Activated T-cell treated with anti-CD3 and anti-CD28 coated beads for 1 hour (primary cell): ENCODE data around the gene PTK6.
A peak's percentile ranks its signal among the peaks of the same experiment; 100 is the strongest.
"Not testable (repeated sequence)": the region's sequence is repeated elsewhere in the genome, so short reads cannot be mapped to it uniquely, and the experiment has no call there.

Source experiments
- DNase-seq: peaks from one replicate; pipeline ENCODE4 v3.0.0-alpha.2; 2020; ENCODE audit warnings: low read depth

The PTK6 gene

DNA sequence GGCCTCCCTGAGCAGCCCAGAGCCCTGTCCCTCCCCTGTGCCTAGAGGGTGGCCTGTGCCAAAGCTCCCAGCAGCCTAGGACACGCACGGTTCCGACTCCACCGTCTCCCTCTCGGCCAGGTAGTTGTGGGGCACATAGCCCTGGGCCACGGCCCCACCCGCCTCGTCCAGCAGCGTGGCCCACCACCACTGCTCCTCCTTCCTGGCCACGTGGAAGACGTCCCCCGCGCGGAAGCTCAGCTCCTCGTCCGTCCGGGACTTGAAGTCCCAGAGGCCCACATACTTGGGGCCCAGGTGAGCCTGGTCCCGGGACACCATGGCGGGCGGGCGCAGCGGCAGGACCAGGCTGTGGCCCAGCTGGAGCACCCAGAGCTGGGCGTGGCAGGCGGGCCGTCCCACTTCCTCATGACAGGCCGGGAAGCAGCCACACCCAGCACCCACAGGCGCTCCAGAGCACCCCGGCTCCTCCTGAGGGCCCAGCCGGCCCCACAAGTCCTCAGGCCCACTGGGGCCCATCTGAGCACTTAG is at the start of gene PTK6:
Gene PTK6, minus strand, starts transcription at position 380 of the 528 bp plus-strand sequence. Its CDS starts 62 bp downstream, at position 318.
- DNase-seq: no peak

DNA sequence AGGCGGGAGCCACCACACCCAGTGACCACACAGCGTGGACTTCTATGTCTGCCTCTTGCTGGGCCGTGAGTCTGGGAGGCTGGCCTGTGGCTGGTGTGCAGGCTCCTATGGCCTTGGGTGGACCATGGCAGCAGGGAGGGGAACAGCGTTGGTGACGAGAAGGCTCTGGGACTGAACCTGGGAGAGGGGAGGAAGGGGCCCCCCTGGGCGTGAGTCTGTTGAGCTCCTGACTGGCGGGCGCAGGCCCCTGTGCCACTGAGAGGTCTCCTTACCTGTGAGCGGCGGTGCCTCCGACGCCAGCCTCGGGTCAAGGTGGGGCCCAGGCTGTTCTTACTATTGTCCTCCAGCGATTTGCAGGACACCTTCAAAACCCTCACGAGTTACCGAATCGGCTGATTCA is 49.6 kb upstream of the PTK6 start:
- DNase-seq: no peak

DNA sequence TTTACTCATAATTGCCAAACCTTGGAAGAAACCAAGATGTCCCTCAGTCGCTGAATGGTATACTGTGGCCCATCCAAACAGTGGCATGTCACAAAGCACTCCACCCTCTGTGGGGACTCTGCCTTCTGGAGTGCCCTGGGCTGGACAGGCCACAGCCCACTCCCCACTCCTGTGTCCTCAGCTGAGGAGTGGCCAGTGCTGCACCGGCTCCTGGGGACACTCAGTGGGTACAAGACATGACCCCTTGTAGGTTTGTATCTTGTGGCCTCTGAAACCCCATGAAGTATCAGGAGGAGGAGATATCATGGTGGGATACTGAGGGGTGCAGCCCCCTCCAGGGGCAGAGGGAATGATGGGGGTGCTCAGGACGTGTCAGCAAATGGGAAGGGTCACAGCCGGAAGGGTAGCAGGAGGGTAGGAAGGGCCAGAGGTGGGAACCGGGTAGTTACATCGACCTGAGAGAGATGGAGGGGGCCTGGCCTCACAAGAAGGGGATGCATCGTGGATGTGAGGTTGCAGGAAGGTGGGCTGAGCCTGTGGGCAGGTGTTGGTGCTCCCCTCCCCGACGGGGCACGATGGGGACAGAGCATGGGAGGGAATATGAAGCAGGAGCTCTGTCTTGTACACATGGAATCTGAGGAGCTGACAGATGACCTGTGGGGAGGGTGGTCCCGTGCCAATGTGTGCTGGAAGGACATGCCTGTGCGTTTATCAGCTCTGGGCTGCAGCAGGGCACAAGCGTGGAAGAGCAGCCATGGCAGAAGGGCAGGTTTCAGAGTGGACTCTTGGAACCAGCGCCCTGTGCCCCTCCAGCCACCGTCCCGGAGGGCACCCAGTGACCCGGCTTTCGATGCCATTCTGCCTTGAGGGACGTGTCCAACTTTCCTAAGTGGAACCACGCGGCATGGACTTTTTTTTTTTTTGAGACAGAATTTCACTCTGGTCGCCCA is 48.7 kb upstream of the PTK6 start:
- no peak for DNase-seq

DNA sequence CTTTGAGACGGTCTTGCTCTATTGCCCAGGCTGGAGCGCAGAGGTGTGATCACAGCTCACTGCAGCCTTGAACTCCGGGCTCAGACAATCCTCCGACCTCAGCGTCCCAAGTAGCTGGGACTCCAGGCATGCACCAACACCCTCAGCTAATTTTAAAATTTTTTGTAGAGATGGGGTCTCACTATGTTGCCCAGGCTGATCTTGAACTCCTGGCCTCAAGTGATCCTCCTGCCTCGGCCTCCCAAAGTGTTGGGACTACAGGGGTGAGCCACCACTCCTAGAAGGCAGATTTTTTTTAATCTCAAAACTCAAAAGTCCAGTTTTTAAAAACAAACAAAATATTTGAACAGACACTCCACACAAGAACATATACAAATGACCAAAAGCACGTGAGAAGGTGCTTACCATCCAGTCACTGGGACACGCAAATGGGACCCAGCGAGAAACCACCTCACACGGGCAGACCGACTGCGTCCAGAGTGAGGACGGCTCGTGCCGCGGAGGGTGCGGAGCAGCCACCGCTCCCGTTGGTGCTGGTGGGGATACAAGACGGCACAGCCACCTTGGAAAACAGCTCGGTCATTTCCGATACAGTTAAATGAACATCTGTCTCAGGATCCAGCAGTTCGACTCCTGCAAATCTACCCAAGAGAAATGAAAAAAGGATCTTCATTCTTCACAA is 45.3 kb upstream of the PTK6 start:
- DNase-seq: no peak

DNA sequence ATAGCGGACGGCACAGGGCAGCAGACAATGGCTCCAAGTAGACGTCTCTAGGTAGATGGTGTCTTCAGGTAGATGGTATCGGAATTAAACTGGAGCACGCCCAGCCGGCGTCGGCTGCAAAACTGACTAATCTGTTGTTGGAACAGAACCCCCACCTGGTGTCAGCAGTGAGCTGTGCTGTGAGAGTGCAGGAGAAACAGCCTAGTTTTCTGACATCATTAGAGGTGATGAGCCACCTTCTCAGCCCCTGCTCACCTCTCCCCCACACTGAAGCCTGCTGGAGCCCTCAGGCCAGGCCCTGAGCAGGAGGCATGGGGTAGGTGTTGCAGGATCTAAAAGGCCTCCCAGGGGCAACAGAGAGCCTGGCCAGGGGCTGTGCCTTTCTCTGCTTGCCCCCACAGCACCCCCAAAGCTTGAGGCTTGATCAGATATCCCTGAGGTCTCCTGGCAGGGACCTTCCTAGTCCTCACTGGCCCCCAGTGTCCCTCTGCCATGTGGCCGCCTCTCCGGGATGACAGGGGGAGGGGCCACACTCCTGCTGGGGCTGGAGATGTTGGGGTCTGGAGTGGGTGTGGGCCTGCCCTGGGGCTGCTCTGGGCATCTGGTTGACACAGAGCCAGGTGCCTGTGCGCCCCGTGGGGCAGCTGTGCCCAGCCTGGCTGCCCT is 43.8 kb upstream of the PTK6 start:
- peak; percentile 69 for DNase-seq

DNA sequence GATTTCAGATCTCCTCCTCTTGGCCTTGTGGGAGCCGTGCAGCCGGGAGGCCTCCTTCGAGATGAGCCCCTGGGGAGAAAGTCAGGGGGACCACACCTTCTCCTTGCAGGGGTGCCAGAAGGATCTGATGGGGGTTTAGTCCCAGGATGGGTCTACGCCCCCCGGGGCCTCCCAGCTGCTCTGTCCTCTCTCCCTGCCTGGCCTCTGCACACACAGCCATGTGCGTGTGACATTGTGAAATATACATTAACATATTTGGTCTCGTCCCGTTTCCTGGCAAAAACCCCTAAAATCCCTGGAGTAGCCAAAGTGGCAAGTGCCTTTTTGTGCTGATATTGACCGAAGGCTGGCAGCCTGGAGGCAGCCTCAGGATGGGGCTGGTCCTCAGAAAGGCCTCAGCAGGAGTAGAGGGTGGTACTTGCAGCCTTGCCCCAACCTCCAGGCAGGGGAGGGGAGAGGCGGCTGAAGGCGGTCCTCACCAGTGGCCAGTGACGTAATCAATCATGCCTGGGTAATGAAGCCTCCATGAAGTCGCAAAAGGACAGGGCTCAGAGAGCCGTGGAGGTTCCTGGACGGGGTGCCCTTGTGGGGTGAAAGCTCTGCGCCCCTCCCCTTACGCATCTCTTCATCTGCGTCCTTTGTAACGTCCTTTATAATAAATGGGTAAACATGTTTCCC is 42.0 kb upstream of the PTK6 start:
- no peak for DNase-seq

DNA sequence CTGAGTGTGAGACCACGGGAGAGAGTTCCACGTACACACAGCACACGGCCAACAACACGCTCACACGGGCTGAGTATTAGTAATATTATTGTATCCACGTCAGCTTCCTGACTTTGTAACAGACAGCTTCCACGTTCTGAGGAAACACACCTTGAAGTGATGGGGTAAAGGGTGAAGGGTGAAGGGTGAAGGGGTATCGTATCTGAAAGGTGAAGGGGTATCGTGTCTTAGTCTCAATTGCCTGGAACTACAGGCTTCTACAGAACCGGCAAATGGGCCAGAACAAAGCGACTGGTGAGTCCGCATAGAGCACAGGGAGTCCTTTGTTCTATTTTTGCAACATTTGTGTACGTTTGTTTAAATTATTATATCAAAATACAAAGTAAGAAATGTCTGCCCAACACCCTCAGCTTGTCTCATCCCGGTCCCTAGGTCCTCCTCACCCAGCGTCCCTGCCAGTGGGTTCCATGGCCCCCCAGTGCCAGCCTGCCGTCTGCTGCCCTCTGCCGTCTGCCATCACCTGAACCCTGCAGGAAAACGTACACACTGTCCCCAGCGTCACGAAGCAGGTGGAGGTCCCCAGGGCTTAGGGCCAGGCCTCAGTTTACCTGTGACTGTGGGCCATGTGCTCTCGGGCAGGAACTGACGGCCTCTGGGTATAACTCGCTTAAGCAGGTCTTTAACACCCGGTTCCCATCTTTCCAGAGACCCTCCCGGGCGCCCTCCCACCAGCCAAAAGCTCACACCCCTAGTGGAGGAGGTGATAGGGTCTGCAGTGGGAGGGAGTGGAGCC is 41.2 kb upstream of the PTK6 start:
- DNase-seq: no peak

DNA sequence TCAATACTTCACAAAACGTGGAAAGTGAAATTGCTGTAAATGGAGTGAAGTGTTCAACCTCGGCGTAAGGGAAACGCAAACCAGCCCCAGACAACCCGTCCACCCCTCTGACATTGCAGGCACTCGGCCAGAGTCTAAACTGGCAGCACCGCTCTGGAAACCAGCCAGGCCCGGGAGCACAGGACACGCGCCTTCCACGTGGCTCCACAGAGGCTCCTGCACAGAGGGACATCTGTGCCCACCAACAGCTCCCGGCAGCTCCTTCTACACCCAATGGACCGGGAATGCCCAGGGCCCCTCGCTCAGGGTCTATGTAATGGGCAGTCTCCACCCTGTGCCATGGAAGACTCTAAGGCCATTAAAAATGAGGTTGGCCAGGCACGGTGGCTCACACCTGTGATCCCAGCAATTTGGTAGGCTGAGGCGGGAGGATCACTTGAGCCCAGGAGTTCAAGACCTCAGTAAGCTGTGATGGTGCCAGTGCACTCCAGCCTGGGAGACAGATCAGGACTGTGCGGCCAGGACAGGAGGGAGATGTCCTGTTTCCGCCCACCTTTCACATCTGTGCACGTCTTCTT is 40.2 kb upstream of the PTK6 start:
- DNase-seq: no peak

DNA sequence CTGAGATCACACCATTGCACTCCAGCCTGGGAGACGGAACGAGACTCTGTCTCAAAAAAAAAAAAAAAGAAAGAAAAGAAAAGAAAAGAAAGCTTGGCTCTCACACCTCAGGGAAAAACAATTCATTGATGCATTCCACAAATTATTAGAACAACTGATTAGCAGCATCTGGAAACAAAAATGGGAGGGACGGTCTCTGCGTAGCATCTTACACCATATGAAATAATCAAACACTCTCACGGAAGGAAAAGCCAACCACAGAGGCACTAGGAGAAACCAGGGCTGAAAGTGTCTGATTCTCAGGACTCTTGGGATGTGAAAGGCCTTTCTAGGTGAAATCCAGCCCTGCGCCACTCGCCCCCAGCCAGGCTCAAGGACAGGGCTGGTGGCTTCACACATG is 39.1 kb upstream of the PTK6 start:
- DNase-seq: no peak

DNA sequence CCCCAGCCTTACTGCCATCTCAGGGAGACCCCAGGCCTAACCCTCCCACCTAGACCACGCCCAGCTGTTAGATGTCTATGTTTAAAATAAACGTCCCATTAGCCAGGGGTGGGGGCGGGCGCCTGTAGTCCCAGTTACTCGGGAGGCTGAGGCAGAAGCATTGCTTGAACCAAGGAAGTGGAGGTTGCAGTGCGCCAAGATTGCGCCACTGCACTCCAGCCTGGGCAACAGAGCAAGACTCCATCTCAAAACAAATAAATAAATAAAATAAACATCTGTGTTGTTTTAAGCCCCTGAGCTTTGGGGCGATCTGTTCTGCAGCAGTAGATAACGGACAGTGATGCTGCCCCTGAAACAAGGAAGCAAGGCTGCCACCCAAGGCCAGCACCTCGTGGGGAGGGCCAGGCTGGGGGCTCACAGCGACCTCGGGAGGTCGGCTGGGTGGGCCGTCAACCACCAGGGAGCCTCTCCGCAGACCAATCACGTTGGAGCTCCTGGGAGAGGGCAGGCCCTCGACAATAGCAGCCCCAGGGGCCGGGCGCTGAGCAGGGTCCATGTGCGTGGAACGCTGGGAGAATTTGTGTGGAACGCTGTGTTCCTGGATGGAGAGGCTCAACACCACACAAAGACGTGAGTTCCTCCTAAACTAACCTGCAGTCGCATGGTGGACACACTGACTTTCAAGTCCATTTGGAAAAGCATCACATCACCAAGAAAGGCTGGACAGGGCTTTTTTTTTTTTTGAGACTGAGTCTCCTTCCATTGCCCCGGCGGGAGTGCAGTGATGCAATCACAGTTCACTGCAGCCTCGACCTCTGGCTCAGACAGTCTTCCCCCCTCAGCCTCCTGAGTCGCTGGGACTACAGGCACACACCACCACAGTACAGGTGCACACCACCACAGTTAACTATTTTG is 37.9 kb upstream of the PTK6 start:
- no peak for DNase-seq

DNA sequence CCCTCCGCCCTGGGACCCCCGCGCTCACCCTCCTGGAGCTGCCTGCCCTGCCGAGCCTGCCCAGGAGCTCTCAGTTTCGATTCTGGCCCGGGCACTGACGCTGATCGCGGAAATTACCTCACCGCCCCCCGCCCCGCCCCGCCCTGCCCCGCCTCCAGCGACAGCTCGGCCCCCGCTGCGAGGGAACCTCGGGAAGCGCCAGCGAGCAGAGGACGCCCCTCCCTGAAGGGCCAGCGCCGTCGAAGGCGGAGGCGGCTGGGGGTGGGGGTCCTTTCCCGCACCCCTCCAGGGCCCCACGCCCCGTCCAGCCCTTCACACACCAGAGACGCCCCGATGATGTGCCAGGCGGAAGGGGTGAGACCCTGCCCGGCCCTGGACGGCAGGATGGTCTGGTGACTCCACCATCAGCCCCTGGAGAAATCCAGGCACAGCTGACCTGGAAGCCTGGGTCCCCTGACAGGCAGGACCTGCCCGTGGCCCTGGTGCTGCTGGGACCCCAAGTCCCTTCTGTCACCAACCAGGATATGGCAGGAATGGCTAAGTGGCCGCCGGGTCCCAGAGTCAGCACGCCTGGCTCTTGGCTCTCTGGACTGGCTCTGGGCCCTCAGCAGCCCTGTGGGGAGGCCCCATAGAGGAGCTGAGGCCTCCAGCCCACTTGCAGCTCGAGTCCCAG is 37.1 kb upstream of the PTK6 start, which contains the start of gene HELZ2:
Gene HELZ2, minus strand, starts transcription at position 84 of the 673 bp plus-strand sequence. CDS start 1,854 bp downstream, outside the sequence.
- peak; percentile 59 for DNase-seq

DNA sequence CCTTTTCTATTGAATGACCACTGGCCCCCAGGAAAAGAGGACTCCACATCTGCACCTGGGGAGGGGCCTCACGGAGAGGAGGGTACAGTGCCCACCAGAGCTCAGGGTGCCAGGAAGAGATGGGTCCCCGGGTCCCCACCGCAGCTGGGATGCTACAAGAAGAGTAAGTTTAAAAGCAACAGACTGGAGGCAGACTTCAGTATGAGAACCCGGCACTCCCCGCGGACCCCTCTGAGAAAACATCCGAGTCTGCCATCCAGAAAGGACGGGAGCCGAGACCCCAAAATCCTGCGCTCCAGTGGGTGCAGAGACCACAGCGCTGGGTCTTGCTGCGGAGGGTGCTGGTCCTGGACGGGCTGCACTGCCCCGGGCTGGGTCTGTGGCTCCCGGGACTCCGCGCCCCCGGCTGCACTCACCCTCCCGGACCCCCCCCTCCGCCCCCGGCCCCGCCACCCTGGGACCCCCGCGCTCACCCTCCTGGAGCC is 36.5 kb upstream of the PTK6 start:
- no peak for DNase-seq

DNA sequence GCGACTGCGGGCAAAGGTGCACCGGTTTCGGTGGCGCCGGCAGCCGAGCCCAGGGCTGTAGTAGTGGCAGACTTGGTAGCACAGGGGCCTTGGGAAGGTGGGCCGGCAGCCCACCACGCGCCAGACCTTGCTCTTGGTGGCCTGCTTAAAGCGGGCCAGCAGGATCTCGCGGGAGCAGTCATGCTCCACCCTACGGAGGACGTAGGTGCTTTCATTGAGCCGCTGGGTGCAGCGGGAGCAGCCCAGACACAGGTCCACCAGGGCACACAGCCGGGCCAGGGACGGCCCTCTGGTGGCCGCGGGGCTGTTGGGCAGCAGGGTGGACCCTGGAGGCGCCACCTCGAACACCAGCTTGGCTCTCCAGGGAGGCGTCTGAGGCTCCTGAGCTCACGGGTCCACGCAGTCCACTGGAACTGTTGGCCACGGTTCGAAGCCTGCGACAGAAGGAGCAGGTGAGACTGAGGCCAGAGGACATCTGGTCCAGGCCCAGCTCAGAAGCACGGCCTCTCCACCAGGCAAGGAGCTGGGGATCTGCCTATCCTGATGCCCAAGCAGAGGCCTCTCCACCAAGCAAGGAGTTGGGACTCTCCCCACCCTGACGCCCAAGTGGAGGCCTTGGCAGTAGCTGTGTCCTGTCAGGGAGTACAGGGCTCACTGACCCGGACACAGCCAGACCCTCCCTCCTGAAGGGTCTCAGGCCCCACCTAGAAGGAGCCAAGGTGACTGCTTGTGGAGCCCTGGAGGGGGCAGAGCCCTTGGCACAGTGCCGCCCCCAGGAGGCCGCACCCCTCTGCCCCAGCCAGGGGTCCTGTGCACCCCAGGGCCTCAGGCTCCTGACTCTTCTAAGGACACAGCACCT is 35.8 kb upstream of the PTK6 start:
- no peak for DNase-seq

DNA sequence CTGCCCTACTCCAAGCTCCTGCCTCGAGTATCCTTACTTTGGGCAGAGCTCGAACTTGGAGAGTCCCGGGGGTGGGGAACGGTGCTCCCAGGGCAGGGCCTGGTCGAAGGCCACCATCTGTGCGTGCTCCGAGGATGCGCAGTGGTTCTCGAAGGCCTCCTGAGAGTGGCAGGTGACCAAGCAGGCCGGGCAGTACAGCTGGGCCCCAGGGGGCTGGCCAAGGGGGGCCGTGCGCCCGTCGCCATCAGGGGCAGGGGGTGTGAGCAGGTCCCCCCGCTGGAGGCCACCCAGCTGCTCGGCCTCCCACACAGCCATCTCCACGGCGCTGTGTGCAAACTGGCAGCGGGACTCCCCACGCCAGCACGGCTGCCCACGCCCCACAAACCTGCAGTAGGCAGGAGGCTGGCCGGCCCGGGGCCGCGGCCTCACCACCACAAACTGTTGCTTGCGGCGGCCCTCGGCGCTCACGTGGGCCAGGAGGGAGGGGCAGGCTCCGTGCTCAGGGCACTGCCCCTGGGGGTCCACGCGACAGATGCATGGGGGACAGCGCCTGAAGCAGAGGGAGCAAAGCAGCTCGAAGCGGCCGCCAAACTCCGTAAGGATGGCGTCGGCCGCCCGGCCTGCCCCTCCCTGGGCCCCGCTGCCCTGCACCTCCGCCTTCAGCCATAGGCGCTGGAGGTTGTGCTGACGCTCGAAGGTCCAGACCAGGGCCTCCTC is 35.1 kb upstream of the PTK6 start:
- no peak for DNase-seq

DNA sequence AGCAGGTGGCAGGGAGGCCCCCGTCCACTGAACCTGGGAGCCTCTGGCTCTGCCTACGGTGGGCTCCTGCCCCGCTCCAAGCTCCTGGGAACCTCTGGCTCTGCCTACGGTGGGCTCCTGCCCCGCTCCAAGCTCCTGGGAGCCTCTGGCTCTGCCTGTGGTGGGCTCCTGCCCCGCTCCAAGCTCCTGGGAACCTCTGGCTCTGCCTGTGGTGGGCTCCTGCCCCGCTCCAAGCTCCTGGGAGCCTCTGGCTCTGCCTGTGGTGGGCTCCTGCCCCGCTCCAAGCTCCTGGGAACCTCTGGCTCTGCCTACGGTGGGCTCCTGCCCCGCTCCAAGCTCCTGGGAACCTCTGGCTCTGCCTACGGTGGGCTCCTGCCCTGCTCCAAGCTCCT is 33.9 kb upstream of the PTK6 start:
- not testable (repeated sequence) for DNase-seq

DNA sequence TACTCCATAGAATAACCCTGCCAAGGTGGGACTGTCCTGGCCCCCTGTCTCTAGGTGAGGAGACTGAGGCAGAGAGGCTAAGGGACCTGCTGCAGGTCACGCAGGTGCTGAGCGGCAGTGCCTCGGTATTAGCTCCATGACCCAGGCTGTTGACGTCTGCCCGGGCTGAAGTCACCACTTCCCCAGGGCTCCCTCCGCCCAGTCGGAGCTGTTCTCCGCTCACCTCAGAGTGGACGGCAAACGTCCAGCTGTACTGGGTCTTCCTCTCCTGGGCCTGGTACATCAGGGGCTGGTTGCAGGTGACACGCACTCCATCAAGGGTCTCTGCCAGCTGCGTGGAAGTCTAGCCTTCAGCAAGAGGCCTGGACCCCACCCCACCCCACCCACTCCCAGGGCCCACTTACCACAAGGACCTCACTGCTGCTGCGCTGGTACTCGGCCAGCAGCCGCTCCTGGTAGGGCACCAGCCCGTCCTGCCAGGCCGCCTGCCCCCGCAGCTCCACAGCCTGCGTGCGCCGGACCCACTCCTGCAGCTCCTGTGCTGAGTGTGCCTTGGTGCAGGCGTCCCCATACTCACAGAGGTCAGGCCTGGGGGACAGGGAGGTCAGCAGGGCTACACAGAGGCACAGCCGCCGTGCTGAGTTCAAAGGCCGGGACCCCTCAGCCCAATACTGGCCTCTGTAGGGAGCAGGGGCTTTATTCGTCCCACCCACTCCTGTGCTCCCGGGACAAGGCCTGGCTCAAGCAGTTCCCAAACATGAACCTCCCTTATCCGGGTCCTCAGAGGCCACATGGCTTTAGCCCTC is 33.3 kb upstream of the PTK6 start:
- no peak for DNase-seq
